RWPE1 (cell line): ENCODE data around the gene PLCB1.

Experiments
- CTCF ChIA-PET: fragments of 350-600 bp; sonication (Branson Sonifier 250); formaldehyde crosslinking; extraction: SDS; loops from one replicate; lab custom pipeline; 2021; lab: Yijun Ruan, JAX
- POLR2A ChIA-PET: fragments of 400-600 bp; formaldehyde crosslinking; extraction: SDS; loops from one replicate; lab custom pipeline; 2020; ENCODE audit warnings: antibody characterized with exemption; ENCODE audit not compliant: low non-redundant PET; lab: Yijun Ruan, JAX
- DNase-seq: peaks from one replicate; pipeline ENCODE4 v3.0.0; 2012; ENCODE audit warnings: low spot score
- H3K27ac ChIP-seq: fragments of 450-650 bp; 2 replicates; pipeline ENCODE4 v1.5.1; 2017
- CTCF ChIP-seq: fragments of 450-650 bp; conservative IDR thresholded peaks from 2 replicates; pipeline ENCODE4 v1.5.1; 2017; ENCODE audit warnings: low read depth, mild to moderate bottlenecking

The PLCB1 gene

GRCh38 chr20:8757146-8757545 is 625.1 kb downstream of the PLCB1 start:
- POLR2A ChIA-PET = no interaction called here
- CTCF ChIA-PET = interaction anchor here (0.7 to 1.2 kb wide), 2 partner anchors 35 to 714 kb away, joined by 4 read pairs; no protein-coding TSS in a partner anchor
- H3K27ac ChIP-seq = no peak overlapping the region
- no peak for TF ChIP-seq CTCF
- no peak for DNase-seq

DNA sequence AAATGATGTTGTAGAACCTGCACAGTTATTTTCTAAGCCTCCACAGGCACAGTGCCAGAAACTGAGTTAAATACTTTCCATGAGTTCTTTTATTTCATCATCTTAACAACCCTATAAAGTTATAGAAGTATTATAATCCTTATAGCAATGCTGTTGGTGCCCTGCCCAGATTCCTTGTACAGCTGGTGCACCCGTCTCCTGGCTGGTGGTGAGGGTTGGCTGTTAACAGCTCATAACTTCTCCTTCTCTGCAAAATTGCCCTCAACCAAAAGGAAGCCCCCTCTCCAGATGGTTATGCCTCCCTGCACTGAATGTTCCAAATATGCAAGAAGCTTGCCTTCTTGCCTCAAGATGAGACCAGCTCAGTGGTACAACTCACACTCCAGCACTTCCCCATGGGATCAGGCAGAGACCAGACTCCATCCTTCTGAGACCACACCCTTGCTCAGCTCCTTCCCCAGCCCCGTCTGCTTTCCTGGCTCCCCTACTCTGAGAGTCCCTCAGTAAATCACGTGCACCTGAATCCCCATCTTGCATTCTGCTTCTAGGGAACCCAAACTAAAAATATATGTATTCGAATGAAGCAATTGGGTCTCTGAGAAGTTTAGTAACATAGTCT is 632.4 kb downstream of the PLCB1 start:
- DNase-seq = no peak
- TF ChIP-seq CTCF = no peak
- POLR2A ChIA-PET = no interaction called here
- CTCF ChIA-PET = no interaction called here
- peak overlapping the region; percentile 77 for H3K27ac ChIP-seq

- H3K27ac ChIP-seq = no peak overlapping the region
- ChIA-PET POLR2A (no interaction called here), CTCF (no interaction called here)
- no peak for DNase-seq
- TF ChIP-seq CTCF = no peak
These were observed 634.9 kb downstream of the PLCB1 start for GRCh38 chr20:8766868-8767390.

DNA sequence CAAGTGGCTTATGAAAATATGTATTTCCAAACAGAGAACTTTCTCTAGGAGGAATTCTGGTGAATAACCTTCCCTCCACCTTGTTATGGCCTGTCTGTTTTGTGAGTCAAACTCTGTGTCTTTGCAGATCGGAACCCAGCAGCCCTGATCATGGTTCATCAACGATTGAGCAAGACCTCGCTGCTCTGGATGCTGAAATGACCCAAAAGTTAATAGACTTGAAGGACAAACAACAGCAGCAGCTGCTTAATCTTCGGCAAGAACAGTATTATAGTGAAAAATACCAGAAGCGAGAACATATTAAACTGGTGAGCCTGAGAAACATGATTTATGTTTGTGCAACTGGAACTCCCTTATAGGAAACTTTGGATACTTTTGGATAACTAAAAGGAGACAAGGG is 642.3 kb downstream of the PLCB1 start:
- CTCF ChIA-PET = interaction anchor here (0.7 kb wide), 1 partner anchor 386 kb away, joined by 3 read pairs; no protein-coding TSS in a partner anchor
- TF ChIP-seq CTCF = no peak
- POLR2A ChIA-PET = no interaction called here
- no peak for DNase-seq
- H3K27ac ChIP-seq = no peak overlapping the region

DNA sequence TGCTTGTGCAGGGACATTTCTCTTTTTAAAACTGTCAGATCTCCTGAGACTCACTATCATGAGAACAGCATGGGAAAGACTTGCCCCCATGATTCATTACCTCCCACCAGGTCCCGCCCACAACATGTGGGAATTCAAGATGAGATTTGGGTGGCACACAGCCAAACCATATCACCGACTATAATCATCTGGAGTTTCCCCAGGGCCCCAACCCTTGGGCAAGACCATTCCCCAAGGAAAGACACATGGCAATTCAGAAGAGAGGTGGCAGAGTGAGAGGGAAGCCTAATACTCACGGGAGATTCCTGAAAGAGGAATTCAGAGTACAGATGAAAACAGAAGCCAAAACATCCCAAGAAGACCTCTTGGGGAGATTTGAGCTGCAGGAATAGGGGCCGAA is 645.8 kb downstream of the PLCB1 start:
- POLR2A ChIA-PET = no interaction called here
- no peak overlapping the region for H3K27ac ChIP-seq
- no peak for TF ChIP-seq CTCF
- CTCF ChIA-PET = interaction anchor here (0.6 kb wide), 1 partner anchor 18 kb away, joined by 4 read pairs; no protein-coding TSS in a partner anchor
- DNase-seq = no peak

- CTCF ChIA-PET = no interaction called here
- no peak for DNase-seq
- H3K27ac ChIP-seq = no peak overlapping the region
- no peak for TF ChIP-seq CTCF
- POLR2A ChIA-PET = no interaction called here
These were observed 646.3 kb downstream of the PLCB1 start for GRCh38 chr20:8778387-8778786.
